HS-5 (cell line): ENCODE data around the gene EXD3.
"Not testable (repeated sequence)": the region's sequence is repeated elsewhere in the genome, so short reads cannot be mapped to it uniquely, and the experiment has no call there.

ENCODE experiments used
- DNase-seq: peaks from one replicate; pipeline ENCODE4 v3.0.0-alpha.2; 2012; ENCODE audit warnings: low read depth

Gene EXD3

GRCh38 chr9:137379761-137380161, 43.2 kb downstream of the EXD3 start:
- no peak for DNase-seq

GRCh38 chr9:137378688-137379410, 44.1 kb downstream of the EXD3 start:
- not testable (repeated sequence) for DNase-seq

DNA sequence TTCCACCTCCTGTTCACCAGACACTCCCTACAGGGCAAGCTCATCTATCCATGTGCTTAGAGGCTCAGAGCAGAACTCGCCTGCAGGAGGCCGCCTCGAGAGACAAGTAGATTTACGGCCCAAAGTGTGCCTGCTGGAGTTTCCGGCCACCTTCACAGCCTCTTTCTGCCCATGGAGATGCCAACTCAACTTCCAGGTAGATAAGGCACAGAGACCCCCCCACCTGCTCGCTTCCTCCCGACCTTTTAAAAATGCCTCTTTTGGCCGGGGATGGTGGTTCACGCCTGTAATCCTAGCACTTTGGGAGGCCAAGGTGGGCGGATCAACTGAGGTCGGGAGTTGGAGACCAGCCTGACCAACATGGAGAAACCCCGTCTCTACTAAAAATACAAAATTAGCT, 46.6 kb downstream of the EXD3 start:
- no peak for DNase-seq

GRCh38 chr9:137375321-137376058, 47.5 kb downstream of the EXD3 start:
- DNase-seq = no peak

- DNase-seq = no peak
Measured at GRCh38 chr9:137374131-137374845, 48.7 kb downstream of the EXD3 start.

- DNase-seq = no peak
Measured at GRCh38 chr9:137373611-137373980, 49.4 kb downstream of the EXD3 start.

DNA sequence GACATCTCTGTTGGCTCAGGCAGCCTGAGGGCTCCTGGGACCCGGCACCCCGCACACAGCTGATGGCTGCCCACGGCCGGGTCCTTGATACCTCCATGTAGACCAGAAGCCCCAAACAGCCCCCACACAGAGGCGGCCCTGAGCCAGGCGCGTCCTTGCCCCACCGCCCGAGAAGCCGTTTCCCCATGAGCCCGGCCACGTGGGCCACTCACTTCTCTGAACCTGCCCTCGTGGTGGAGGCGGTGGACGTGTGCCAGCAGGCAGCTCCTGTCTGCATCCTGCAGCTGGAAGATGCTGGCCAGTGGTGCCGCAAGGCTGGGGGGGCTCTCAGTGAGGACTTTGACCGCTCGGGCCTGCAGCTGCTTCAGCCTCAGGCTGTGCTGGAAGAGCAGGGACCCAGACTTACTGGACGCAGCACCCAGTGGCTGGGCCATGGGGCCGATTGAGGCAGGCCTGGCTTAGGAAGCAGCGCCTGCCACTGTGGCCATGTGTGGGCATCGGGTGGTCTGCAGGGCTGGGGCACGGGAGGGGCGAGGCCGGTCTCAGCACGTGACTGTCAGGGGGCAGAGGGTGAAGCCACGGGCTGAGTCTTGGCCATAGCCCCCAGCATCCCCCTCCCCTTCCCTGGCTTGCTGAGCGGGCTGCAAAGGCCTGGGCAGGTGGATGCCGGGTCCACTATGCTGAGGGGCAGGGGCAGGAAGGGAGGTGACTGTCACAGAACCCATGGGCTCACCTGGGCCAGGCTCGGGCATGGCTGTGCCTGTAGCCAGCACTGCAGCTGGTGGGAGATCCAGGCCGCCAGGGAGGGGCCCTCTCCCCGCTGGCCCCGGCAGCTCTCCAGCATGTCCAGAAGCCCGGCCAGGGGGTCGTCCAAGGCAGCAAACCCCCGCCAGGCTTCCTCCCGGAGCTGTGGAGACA, 50.0 kb downstream of the EXD3 start:
- DNase-seq = no peak

DNA sequence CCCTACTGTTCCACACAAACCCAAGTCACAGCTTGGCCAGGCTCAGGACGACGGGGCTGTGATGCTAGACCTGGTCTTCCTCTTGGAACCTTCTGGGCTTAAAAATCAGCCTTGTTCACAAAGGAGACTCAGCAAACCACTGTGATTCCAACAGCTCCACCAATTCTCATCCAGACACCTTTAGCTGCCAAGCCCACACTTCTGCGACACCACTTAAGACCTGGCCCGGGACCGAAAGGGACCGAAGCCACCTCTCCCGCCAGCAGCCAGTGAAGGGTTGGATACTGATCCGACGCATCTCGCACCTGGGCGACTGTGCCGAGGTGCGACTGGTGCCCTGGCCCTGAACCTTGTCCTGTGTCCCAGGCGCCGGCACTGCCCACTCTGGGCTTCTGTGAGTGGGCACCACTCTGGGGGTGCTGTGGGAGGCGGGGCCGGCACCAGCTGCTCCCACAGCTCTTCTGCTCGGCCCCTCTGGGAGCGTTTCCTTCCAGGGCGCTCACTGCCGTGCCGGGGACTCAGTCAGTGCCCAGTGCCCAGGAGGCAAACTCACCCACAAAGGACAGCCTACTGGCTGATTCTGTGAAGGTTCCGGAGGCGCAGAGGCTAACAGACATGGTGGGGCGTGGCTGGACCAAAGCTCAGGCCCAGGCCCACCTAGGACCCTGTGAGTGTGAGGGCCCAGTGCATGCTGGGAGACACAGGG, 50.9 kb downstream of the EXD3 start:
- no peak for DNase-seq

GRCh38 chr9:137371521-137371941, 51.4 kb downstream of the EXD3 start:
- DNase-seq = no peak

GRCh38 chr9:137370865-137371520, 52.0 kb downstream of the EXD3 start:
- no peak for DNase-seq

DNA sequence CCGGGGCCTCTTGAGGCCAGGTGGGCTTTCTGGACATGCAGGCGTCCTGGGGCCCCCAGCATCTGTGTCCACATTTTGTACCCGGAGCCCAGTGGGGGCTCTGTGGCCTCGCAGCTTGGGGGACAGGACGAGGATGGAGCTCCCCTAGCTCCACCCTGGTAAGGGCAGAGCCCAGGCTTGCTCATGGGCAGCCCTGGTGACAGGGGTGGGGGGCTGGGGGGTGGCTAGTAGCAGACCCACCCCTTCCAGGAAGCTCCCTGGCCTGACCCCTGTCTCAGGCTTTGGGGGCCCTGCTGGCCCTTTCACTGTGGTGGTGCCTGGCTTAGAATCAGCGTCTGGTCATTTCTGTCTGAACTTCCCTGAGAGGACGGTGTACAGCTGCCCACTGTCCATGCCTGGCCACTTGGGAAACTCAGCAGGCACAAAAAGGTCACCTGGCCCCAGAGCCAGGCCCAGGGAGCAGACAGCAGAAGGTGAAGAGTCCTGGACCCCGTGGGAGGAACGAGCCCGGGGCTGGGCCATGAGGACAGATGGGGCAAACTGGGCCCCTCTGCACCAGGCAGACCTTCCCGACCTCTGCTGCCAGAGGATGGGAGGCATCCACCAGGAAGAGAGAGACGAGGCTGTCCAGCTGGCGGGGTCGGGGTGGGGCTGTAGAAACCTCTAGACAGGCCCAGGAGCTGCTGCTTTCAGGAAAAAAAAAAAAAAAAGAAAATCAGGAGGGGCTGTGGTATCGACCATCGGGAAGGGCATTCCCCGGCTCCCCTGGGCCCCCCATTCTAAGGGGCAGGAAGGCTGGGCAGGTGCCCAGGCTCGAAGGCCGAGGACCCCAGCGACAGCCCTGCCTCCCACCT, 52.8 kb downstream of the EXD3 start:
- no peak for DNase-seq

GRCh38 chr9:137369061-137369787, 53.7 kb downstream of the EXD3 start:
- no peak for DNase-seq

DNA sequence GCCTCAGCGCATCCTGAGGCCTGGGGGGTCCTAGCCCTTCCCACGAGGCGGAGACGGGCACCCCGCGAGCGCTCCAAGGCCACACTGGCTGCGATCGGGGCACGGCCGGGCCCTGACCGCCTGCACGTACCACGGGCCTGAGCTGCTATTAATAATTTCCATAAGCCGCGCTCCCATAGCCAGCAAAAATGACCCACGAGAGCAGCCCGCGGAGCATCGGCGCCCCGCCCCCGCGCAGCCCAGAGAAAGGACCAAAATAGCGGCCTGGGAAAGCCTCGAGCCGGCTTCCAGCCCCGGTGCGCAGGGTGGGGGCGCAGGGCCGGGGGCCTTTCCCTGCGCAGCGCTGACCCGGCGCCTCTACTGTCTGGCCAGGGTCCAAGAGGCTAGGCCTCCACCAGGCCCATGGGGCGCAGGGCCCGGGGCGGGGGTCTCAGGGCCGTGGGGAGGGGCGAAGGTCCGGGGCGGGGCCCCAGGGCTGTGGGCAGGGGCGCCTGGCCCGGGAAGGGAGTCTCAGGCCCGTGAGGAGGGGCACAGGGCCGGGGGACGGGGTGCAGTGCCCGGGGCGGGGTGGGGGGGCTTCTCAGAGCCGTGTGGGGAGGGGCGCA, 54.4 kb downstream of the EXD3 start:
- DNase-seq = no peak

GRCh38 chr9:137367506-137368430, 55.2 kb downstream of the EXD3 start:
- no peak for DNase-seq

GRCh38 chr9:137366891-137367381, 56.0 kb downstream of the EXD3 start:
- no peak for DNase-seq

DNA sequence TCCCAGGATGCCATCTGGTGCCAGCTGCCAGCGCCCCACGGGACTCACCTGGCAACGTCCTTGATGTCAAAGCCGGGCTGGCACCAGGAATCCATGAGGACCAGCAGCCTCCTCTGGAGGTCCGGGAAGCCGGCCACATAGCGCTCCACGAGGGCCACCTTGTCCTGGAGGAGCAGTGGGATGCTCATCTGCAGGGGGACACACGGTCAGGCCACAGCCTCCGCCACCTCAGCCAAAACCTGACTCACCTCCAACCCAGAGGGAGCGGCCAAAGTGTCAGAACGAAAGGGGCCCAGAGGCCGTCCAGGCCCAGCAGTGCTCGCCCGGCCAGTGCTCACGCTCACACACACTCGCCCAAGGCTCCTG, 56.5 kb downstream of the EXD3 start:
- no peak for DNase-seq
